Brain microvascular endothelial cell (primary cell): ENCODE measurements around the gene MTG2.

Experiments
- DNase-seq: peaks from one replicate; pipeline ENCODE4 v3.0.0-alpha.2; 2020
- H3K27ac ChIP-seq: fragments of 250-450 bp; sonication (Bioruptor Pico); 2 replicates; pipeline ENCODE4 v1.5.1; 2020; ENCODE audit warnings: mild to moderate bottlenecking, moderate library complexity
- H3K27me3 ChIP-seq: fragments of 250-450 bp; sonication (Bioruptor Pico); replicated peaks from 2 replicates; pipeline ENCODE4 v1.5.1; 2020; ENCODE audit warnings: mild to moderate bottlenecking
- H3K36me3 ChIP-seq: fragments of 250-450 bp; sonication (Bioruptor Pico); replicated peaks from 2 replicates; pipeline ENCODE4 v1.5.1; 2020; ENCODE audit warnings: mild to moderate bottlenecking
- H3K4me3 ChIP-seq: 2 replicates; pipeline ENCODE4 v1.5.1; 2011; ENCODE audit warnings: low read depth, mild to moderate bottlenecking, control low read depth, low read length, moderate library complexity
- in situ Hi-C: cut with HindIII; loops from 2 replicates; pipeline ENCODE4 v1.10.0; 2017; ENCODE audit warnings: low sequenced_read_pairs, low pct_ligation_motif_present
- TF ChIP-seq, protein P1 (sequence below): IDR thresholded peaks from 2 replicates; pipeline ENCODE4 v1.5.1; 2011; ENCODE audit warnings: low read depth, mild to moderate bottlenecking, moderate library complexity, low read length, control low read depth, inconsistent platforms; ENCODE audit errors: missing control alignments

MTG2 gene

DNA sequence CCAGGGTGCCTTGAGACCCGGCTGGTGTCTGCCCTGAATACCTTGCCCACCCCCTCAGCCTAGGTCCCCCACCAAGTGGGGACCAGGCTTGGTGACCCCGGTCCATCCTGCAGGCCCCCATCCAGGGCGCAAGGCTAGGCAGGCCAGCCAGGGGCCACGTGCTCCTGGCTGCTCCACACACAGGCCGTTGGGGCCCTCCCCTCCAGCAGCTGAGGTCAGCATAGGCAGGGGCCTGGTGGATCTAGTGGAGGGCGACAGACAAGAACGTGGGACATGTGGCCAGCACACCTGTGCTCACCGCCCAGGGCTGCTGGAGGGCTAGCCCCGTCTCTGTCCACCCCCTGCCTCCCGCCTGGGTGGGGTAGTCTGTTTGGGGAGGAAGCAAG lies 44.8 kb downstream of the MTG2 start:
- DNase-seq: no peak
- in situ Hi-C loops: no loop called here
- Histone ChIP-seq H3K27ac (no peak overlapping the region), H3K4me3 (no peak overlapping the region), H3K27me3 (peaks cover 4% of the 10 kb centered on the region), H3K36me3 (no peaks in the 10 kb centered on the region)
- TF ChIP-seq, protein P1, sequence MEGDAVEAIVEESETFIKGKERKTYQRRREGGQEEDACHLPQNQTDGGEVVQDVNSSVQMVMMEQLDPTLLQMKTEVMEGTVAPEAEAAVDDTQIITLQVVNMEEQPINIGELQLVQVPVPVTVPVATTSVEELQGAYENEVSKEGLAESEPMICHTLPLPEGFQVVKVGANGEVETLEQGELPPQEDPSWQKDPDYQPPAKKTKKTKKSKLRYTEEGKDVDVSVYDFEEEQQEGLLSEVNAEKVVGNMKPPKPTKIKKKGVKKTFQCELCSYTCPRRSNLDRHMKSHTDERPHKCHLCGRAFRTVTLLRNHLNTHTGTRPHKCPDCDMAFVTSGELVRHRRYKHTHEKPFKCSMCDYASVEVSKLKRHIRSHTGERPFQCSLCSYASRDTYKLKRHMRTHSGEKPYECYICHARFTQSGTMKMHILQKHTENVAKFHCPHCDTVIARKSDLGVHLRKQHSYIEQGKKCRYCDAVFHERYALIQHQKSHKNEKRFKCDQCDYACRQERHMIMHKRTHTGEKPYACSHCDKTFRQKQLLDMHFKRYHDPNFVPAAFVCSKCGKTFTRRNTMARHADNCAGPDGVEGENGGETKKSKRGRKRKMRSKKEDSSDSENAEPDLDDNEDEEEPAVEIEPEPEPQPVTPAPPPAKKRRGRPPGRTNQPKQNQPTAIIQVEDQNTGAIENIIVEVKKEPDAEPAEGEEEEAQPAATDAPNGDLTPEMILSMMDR: no peak

DNA sequence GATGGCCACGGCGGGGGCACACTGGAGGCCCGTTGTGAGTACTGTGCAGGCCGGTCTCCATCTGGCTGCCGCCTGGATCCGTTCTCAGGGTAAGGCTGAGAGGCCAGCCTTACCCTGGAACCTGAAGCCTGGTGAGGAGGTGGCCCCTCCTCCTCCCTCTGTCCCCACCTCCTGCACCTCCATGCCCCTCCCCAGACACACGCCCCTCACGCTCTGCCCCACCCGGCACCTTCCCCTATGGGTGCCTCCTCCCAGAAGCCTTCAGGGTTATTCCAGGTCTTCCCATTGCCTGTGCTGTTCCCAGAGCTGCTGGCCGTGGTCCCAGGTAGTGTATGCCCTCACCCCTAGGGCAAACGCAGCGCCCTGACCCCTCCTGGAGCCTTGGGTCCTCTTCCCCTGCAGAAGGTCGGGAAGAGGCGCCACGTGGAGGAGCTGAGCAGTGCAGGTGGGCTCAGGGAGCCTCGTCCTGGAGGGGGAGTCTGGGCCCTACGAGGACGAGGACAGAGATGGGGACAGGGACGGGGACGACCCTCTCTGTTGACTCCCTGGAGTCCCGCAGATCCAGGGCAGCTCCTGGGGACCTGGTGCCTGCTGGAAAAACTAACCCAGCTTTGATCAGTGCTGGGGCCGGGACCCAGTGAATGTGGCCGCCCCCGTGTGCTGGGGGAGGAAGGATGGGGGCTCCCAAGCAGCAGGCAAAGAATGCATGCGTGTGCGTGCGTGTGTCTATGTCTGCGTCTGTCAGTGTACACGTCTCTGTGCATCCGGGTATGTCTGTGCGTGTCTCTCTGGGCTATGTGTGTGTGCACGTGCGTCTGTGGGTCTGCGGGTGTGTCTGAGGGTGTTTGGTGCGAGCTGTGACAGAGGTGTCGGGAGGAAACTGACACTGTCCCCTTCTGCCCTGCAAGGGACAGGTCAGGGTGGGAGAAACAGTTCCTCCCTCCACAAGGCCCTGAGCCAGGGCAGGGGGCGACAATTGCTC lies 45.4 kb downstream of the MTG2 start:
- Histone ChIP-seq H3K4me3 (no peak overlapping the region), H3K27me3 (peaks cover 4% of the 10 kb centered on the region), H3K36me3 (no peaks in the 10 kb centered on the region), H3K27ac (no peak overlapping the region)
- in situ Hi-C loops: no loop called here
- TF ChIP-seq, protein P1: no peak
- DNase-seq: no peak

DNA sequence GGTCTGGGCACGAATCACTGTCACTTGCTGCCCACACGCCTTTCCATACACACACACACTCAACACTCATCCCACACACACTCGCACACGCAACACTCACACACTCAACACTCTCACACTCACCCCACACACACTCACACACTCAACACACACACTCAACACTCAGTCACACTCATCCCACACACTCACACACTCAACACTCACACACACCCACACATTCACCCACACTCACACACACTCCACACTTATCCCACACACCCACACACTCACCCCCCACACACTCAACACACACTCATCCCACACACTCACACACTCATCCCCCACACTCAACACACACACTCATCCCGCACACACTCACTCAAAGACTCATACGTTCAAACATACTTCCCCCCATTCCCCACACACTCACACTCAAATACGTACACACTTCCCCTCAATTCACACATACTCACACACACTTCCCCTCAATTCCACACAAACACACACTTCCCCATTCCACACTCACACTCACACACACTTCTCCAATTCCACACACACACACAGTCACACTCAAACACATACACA lies 46.2 kb downstream of the MTG2 start:
- TF ChIP-seq, protein P1: no peak
- in situ Hi-C loops: no loop called here
- Histone ChIP-seq H3K27me3 (peaks cover 4% of the 10 kb centered on the region), H3K27ac (no peak overlapping the region), H3K4me3 (no peak overlapping the region), H3K36me3 (no peaks in the 10 kb centered on the region)
- no peak for DNase-seq

DNA sequence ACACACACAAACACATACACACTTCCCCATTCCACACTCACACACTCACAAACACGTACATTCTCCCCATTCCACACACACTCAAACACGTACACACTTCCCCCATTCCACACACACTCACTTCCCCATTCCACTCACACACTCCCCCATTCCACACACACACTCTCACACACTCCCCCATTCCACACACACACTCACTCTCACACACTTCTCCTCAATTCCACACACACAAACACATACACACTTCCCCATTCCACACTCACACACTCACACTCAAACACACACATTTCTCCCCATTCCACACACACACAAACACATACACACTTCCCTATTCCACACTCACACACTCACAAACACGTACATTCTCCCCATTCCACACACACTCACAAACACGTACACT lies 46.8 kb downstream of the MTG2 start:
- H3K27me3 ChIP-seq: peaks cover 4% of the 10 kb centered on the region
- in situ Hi-C loops: no loop called here
- TF ChIP-seq, protein P1: no peak
- H3K36me3 ChIP-seq: no peaks in the 10 kb centered on the region
- DNase-seq: no peak
- no peak overlapping the region for H3K27ac ChIP-seq
- no peak overlapping the region for H3K4me3 ChIP-seq

DNA sequence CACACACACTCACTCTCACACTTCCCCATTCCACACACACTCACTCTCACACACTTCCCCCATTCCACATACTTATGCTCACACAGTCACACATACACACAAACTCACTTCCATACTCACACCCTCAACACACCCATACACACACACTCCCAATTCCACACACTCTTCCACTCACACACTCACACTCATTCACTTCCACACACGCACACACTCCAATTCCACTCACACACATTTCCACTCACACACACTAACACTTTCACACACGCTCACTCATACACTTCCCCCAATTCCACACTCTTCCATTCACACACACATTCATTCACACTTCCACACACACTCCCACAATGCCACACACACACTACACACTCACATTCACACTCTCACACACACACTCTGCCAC lies 47.4 kb downstream of the MTG2 start:
- TF ChIP-seq, protein P1: no peak
- in situ Hi-C loops: no loop called here
- no peak for DNase-seq
- Histone ChIP-seq H3K27me3 (peaks cover 4% of the 10 kb centered on the region), H3K36me3 (no peaks in the 10 kb centered on the region), H3K27ac (no peak overlapping the region), H3K4me3 (no peak overlapping the region)

DNA sequence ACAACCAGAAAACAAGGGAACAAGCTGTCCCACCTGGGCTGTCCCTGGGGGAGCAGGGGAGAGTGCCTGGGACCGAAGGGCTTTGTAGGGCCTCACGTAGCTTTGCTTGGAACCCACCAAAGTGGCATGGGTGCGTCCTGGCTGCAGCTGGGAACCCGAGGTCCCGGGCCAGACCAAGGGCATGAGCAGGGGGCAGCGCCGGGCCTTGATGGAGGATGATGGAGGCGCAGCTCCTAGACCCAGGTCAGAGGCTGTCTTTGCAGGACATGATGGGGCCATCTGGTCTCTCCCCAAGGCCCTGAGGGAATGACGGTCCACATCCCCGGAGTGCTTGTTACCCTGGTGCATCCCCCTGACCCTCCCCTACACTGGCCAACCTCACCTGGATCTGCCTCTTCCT lies 47.9 kb downstream of the MTG2 start:
- Histone ChIP-seq H3K4me3 (no peak overlapping the region), H3K27ac (no peak overlapping the region), H3K36me3 (no peaks in the 10 kb centered on the region), H3K27me3 (peaks cover 4% of the 10 kb centered on the region)
- in situ Hi-C loops: no loop called here
- TF ChIP-seq, protein P1: no peak
- DNase-seq: no peak
